T47D (cell line): ENCODE results near the gene PRKN.
"Not testable (repeated sequence)": the region's sequence is repeated elsewhere in the genome, so short reads cannot be mapped to it uniquely, and the experiment has no call there.

ENCODE experiments used
- DNase-seq, 2 experiments: peaks; one replicate each; pipeline versions ENCODE4 v3.0.0 to v3.0.0-alpha.2; 2011 to 2012; ENCODE audit warnings: low read depth in 1 of 2, low spot score in 1 of 2
- JUND ChIP-seq: IDR thresholded peaks from 2 replicates; pipeline ENCODE4 v1.6.1; 2012; ENCODE audit warnings: low read depth
- in situ Hi-C: cut with HindIII; loops from 2 replicates; pipeline ENCODE4 v1.10.0; 2016; ENCODE audit warnings: low sequenced_read_pairs, low pct_unique_long_range_greater_than_20kb

PRKN gene

DNA sequence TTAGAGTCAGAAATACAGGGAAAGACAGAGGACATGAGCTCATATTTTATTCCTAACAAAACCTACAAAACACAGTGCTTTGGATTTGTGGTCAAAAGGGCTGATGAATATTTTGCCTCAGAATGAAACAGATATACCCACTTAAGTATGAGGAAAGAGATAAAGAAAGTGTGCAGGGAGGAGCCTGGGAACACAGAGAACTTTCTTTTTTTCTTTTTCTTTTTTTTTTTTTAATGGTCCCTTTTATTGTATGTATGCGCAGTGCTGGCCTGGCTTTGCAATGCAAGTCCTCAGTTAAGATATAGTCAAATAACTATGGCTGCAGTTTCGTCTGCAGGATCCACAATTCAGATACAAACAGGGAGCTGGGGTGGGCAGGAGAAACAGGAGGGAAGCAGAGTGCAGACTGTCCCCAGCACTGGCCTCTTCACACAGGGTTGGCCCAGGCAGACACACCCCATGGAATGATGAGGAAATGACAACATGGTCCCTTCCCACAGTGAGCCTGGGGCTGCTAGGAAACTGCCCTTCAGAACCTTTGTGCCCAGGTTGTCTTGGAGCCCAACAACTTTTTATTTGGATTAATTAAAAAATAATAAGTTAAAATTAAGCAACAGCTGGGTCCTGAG lies 823.9 kb downstream of the PRKN start:
- no peak for TF ChIP-seq JUND
- no peak for DNase-seq
- in situ Hi-C loops, result no loop called here

DNA sequence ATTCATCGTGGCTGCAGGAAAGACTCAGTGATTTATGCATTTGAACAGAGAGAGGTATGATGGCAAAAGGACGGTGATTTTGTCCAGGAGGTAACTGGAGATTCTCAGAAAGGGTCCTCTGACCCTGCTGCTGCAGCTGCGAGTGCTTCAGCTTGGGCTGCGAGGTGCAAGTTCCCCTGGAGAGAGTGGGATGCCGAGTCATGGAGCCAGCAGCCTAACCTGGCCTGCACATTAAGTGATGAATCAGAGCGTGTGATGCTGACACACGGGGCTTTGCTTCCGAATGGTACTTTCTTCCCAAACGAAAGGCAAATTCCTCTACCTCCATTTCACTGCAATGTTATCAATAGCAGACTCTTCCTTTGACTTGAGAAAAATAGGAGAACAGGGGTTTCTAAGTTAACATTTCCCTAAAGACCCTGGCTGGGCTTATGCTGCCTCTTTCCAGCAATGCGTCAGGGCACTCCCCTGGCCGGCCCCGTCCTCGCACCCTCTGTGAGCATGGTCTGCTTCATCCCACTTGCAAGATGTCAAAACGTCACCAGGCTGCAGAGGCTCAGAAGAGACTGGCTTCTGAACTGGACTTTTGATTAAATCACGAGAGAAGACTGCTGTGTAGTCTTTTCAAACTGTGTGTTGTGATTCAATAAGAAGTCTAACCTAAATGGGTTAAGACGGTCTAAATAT lies 825.7 kb downstream of the PRKN start:
- DNase-seq, result no peak
- no peak for TF ChIP-seq JUND
- in situ Hi-C loops, result no loop called here

DNA sequence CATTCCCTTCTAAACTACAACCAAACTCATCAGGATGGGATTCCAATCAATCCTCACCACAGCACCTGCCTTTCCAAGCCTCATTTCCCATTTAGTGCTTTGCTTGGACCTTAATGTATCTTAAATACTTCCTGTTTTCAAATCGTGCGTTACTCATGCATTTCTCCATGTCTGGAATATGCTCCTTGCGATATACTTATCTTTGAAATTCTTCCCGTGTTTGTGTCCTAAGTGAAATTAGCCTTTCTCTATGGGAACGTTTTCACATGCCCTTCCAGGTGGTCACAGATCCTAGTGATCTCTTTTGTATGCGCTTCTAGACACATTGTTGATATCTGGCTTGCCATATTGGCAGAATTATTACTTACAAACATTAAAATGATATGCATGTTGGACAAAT lies 833.1 kb downstream of the PRKN start:
- in situ Hi-C loops, result no loop called here
- no peak for DNase-seq
- TF ChIP-seq JUND, result no peak

DNA sequence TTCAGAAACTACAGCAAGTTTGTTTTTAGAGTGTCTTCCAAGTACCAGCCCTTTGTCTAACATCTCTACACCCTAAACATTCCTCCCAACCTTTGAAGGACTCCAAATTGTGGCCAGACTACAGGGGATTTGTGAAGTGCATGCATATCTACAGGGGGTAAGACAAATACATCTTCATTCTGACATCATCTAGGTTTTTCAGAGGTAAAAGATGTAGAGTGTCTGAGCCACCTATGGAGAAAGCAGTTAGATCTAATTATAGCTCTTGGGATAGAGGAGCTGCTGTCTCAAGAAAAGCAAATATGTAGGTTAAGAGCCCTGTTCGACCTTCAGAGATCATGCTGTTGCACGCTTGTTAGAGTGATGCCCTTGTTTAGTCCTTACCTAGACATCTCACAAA lies 836.0 kb downstream of the PRKN start:
- no peak for TF ChIP-seq JUND
- DNase-seq, result no peak
- in situ Hi-C loops, result no loop called here

DNA sequence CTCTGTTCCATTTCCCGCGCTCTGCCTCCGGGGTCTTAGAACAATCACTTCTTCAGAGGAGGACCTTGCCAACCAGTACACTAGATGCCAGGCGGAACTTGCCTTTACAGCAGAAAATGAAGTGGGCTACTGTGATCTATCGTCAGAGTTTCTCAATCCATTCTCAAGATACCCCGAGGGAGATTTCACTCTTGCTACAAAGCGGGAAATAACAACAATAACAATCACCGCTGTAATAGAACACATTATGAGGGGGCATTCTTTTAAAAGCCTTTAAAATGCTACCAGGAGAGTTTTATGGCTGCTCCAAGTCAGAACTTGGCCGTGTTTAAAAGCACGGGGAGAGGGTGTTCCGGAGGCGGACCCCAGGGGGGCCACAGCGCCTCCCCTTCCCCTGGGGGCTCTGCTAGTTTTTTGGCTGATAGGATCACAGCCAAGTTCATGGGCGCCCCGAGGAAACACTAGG lies 836.7 kb downstream of the PRKN start:
- in situ Hi-C loops, result no loop called here
- no peak for TF ChIP-seq JUND
- no peak for DNase-seq

DNA sequence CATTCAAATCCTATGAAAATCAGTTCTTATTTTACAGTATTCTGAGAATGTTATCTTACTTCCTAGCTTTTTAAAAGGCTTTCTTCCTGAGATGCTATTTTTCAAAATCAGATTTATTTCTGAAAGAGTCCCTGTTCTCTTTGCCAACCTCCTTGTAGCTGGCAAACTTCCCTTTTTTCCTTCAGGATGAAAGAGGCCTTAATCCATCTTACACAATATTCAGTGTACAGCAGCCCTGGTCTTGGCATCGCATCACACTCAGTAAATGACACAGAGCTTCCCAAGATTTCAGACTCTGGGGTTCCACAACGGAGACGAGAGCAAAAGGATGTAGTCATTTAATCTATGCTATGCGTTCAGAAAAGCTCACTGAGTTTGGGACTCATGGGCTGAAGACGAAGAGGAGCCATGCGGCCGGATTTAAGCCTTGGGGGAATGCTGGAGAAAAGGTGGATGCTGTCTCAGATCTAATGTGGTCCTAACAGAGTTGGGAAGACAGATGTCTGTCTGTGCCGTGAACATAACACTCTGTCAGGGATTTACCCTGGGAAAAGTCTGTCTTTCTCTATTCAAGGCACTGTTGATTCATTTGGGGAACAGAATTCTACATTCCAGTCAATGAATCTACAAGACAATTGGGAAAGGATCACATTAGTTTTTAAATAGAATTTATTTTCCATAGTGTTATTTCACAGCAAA lies 837.3 kb downstream of the PRKN start:
- TF ChIP-seq JUND, result no peak
- in situ Hi-C loops, result no loop called here
- no peak for DNase-seq

DNA sequence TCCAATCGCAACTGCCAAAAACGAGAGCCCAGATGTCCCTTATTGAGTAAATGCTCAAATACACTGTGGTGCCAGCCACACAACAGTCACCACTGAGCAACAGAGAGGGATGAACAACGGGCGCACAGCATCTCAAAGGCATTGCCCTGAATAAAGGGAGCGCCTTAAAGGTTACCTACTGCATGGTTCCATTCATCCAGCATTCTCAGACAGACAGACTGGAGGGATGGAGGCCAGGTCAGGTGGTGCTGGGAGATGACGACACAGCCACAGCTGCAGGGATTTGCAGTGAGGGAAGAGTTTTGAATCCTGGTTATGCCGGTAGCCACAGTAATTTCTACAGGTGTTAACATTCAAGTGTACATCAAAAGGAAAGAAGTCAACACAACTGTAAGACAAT lies 838.2 kb downstream of the PRKN start:
- no peak for DNase-seq
- in situ Hi-C loops, result no loop called here
- TF ChIP-seq JUND, result no peak

DNA sequence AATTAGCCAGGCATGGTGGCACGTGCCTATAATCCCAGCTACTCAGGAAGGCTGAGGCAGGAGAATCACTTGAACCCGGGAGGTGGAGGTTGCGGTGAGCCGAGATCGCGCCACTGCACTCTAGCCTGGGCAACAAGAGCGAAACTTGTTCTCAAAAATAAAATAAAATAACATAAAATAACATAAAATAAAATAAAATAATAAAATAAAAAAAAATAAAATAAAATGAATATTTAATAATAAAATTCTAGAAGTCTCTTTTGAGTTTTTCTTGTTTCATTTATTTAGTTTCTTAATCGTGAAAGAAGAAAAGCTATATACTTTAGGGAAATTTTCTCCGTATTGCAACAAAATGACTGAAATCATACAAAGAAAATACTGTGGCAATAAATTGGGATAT lies 841.0 kb downstream of the PRKN start:
- in situ Hi-C loops, DNase-seq: not testable (repeated sequence)

DNA sequence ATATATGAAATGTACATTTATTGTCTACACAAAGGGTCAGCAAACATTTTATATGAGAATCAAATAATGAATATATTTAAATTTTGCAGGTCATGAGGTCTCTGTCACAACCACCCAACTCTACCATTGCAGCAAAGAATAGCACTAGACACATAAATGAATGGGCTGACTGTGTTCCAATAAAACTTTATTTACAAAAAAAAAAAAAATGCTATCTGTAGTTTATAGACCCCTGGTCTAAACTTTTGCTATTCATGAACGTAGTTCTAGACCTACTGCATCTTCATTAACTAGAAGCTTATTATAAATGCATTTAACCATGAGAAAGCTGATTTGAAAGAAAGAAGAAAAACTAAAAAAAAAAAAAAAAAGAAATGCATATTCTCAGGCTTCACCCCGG lies 842.8 kb downstream of the PRKN start:
- in situ Hi-C loops, result no loop called here
- no peak for DNase-seq
- TF ChIP-seq JUND, result no peak

DNA sequence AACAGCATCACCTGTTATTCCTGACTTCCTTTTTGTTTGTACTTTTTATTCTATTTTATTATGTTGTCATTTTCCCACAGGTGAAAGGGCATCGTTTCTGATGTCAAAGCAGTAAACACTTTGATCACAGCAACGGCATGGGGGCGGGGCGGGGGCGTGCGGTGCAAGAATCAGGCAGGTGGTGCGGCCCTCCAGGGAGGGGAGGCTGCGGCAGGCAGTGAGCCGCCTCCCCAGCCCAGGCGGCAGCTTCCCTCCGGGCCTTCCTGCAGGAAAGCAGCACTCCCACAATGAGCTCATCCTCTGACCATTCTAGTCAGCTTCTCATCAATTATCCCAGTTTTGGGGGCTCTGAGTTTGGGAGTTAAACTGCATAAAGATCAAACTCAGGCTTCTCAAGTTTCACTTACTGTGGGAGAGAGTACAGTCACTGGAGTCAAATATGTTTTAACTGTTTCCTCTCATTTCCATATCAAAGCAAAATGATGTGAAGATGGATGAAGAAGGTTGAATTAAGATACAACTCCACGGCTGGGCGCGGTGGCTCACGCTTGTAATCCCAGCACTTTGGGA lies 845.3 kb downstream of the PRKN start:
- TF ChIP-seq JUND, result no peak
- in situ Hi-C loops, result no loop called here
- no peak for DNase-seq

DNA sequence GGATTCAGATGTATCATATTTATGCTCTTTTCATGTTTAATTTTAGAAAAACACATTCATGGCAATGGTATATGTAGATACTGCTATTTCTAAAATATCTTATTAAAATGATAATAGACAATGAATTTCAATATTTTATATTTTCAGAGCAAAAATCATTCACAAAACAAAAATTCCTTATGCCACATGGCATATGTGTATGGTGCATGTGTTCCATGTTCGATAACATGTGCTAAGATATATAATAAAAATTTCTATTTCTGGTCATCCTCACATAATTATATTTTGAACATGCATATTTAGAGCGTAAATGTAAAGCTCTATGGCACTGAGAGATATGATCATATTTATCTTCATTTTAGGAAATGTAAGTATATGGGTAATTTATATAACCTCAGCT lies 847.5 kb downstream of the PRKN start:
- in situ Hi-C loops, result no loop called here
- TF ChIP-seq JUND, result no peak

DNA sequence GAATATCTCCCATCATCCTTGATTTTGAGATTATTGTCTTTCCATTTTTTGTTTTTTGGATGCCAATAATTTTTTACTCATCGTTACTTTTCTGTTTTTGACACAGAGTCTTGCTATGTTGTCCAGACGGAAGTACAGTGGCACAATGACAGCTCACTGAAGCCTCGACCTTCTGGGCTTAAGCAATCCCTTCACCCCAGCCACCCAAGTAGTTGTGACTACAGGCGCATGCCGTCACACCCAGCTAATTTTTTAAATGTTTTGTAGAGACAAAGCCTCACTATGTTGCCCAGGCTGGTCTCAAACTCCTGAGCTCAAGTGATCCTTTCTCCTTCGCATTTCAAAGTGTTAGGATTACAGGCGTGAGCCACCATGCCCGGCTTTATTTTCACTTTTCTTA lies 851.3 kb downstream of the PRKN start:
- TF ChIP-seq JUND, result no peak
- in situ Hi-C loops, result no loop called here
- no peak for DNase-seq

More for the DNA sequence above, 847.5 kb downstream of the PRKN start:
- no peak for DNase-seq
